GM12891 (cell line): ENCODE measurements around the gene MYO9A.

ENCODE experiments used
- DNase-seq: peaks from one replicate; pipeline ENCODE4 v3.0.0; 2011; ENCODE audit warnings: low spot score; ENCODE audit not compliant: insufficient read length
- FAIRE-seq: peaks from 2 replicates; lab custom pipeline; 2011; peaks lifted over from hg19 to GRCh38; lab: Jason Lieb, UNC
- PAX5 ChIP-seq: IDR thresholded peaks from 2 replicates; pipeline ENCODE4 v1.6.1; 2011; ENCODE audit warnings: low read length, moderate library complexity, mild to moderate bottlenecking; ENCODE audit not compliant: insufficient read depth, severe bottlenecking
- POLR2A ChIP-seq: IDR thresholded peaks from 2 replicates; pipeline ENCODE4 v1.6.1; 2011; ENCODE audit warnings: low read depth, low read length, control low read depth
- POLR2AphosphoS5 ChIP-seq: IDR thresholded peaks from 2 replicates; pipeline ENCODE4 v1.6.1; 2011; ENCODE audit warnings: low read depth, low read length, control low read depth
- POU2F2 ChIP-seq: IDR thresholded peaks from 2 replicates; pipeline ENCODE4 v1.6.1; 2011; ENCODE audit warnings: low read depth, mild to moderate bottlenecking, control low read depth, low read length, moderate library complexity
- SPI1 ChIP-seq: IDR thresholded peaks from 2 replicates; pipeline ENCODE4 v1.6.1; 2011; ENCODE audit warnings: low read depth, low read length, control low read depth
- TAF1 ChIP-seq: IDR thresholded peaks from 2 replicates; pipeline ENCODE4 v1.6.1; 2011; ENCODE audit warnings: low read depth, low read length, control low read depth

The MYO9A gene

GRCh38 chr15:71957026-71957425, 160.9 kb downstream of the MYO9A start:
- FAIRE-seq, result no peak
- no peak for DNase-seq
- TF ChIP-seq POU2F2, result no peak
- no peak for TF ChIP-seq PAX5
- TF ChIP-seq SPI1, result no peak
- no peak for TF ChIP-seq POLR2A
- TF ChIP-seq TAF1, result no peak
- no peak for TF ChIP-seq POLR2AphosphoS5

DNA sequence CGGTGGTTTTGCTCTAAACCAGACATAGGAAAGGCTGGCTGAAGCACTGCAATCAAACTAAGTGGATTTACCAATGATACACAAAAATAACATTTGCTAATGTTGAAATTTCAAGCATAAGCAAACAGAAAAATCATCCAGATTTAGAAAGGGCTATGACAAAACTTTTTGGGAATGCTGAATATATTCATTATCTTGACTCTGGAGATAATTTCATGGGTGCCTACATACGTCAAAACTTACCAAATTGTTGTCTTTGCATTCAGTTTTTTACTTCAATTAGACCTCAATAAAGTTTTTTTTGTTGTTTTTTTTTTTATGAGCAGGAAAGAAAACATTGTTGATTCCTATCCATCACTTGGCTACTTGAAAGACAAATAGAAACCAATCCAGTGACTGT, 166.8 kb downstream of the MYO9A start:
- FAIRE-seq, result no peak
- DNase-seq, result no peak
- no peak for TF ChIP-seq POLR2A
- TF ChIP-seq TAF1, result no peak
- no peak for TF ChIP-seq POU2F2
- no peak for TF ChIP-seq PAX5
- no peak for TF ChIP-seq SPI1
- TF ChIP-seq POLR2AphosphoS5, result no peak

DNA sequence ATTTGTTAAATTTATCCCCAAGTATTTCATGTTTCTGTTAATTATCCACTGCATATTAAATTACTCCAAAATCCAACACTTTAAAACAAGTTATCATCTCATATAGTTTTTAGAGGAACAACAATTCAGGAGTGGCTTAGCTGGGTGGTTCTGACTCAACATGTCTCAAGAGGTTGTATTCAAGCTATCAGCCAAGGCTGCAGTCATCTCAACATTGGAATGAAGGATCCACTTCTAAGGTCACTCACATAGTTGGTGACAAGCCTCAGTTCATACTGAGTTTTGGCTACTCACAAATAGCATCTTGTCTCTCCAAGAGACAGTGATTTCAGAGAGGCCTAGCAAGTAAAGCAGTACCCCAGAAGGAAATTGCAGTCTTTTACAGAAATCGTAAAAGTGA, 172.9 kb downstream of the MYO9A start:
- DNase-seq (no peak), FAIRE-seq (peak; percentile 62)
- no peak for TF ChIP-seq PAX5
- TF ChIP-seq POU2F2, result no peak
- TF ChIP-seq POLR2A, result no peak
- no peak for TF ChIP-seq SPI1
- no peak for TF ChIP-seq TAF1
- no peak for TF ChIP-seq POLR2AphosphoS5

- TF ChIP-seq TAF1 (no peak), POU2F2 (no peak), SPI1 (no peak), POLR2A (no peak), POLR2AphosphoS5 (no peak), PAX5 (no peak)
- FAIRE-seq (no peak), DNase-seq (no peak)
Measured at GRCh38 chr15:71943806-71944205, 174.1 kb downstream of the MYO9A start.

DNA sequence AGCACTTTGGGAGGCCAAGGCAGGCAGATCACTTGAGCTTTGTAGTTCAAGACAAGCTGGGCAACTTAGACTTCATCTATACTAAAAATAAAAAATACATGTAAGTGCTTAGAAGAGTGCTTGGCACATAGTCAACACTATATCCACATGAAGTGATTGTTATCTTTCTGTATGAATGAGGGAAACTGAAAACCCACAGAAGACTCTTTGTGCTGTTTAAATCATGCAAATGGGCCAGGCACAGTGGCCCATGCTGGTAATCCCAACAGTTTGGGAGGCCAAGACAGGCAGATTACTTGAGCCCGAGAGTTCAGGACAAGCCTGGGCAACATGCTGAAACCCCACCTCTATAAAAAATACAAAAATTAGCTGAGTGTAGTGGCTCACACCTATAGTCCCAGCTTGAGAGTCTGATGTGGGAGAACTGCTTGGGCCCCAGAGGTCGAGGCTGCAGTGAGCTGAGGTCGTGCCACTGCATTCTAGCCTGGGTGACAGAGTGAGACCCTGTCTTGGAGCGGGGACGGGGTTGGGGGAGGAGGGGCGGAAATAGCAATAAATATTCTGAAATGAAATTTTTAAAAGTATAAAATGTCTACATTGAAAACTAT, 177.9 kb downstream of the MYO9A start:
- DNase-seq (no peak), FAIRE-seq (no peak)
- TF ChIP-seq POU2F2 (peak; percentile 38; the same call in 1 of the 2 replicates), PAX5 (no peak)

DNA sequence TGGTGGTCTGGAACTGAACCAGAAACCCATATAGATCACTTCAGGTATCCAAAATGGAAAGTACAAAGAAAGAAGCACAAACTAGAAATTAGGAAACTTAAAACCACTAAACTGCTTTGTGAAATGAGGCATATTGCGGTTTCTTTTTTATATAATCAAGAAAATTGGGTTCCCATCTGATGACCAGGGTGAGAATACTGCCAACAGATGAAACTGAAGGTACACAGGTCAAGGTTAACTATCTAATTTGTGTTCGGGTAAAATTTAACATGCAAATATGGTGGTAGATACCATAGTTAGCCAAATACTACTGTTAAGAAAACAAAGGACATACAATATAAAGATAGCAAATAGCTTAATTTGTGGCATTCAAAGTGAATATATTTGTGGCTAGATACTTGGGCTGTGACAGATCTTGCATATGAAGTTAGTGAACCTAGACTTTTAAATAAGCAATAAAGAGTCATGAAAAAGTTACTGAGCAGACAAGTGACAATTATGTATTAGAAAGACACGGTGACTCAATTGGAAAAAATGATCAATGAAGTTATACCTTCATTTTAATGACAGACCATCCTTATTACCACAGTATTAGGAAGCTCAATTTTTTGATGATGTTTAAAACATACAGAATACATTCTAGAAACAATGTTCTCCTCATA, 180.2 kb downstream of the MYO9A start:
- DNase-seq, result no peak
- no peak for FAIRE-seq
- TF ChIP-seq POU2F2, result no peak
- no peak for TF ChIP-seq PAX5
- TF ChIP-seq SPI1, result no peak
- TF ChIP-seq POLR2AphosphoS5, result no peak
- no peak for TF ChIP-seq TAF1
- no peak for TF ChIP-seq POLR2A

DNA sequence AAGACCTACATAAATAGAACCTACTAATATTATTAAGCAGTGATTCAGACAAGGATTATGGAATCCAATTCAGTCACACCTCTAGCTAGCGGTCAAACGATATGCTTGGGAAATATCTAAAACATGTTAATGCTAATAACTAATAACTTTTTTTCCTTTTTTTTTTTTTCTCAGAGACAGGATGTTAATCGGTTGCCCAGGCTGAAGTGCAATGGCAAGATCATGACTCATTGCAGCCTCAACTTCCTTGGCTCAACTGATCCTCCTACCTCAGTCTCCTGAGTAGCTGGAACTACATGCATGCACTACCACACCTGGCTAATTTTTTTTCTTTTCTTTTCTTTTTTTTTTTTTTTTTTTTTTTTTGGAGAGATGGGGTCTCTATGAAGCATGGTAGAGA, 183.5 kb downstream of the MYO9A start:
- DNase-seq (no peak), FAIRE-seq (no peak)
- TF ChIP-seq TAF1 (no peak), POLR2AphosphoS5 (no peak), PAX5 (no peak), POLR2A (no peak), SPI1 (no peak), POU2F2 (no peak)

DNA sequence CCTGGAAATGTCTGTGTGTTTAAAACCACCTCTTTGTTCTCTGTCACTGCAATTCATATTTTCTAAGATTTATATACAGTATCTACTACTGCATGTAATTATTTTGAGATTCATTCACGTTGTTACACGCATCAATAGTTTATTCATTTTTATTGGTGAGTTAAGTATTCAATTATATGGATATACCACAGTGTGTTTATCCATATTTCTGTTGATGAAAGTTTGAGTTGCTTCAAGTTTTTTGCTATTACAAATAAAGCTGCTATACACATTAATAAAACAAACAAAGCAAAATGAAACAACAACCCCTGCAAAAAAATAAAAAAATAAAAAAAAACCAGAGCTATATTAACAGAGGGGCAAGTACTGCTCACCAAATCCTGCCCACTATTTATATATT, 185.3 kb downstream of the MYO9A start:
- TF ChIP-seq TAF1, result no peak
- TF ChIP-seq POU2F2, result no peak
- no peak for TF ChIP-seq PAX5
- TF ChIP-seq POLR2A, result no peak
- no peak for TF ChIP-seq SPI1
- FAIRE-seq (no peak), DNase-seq (no peak)

GRCh38 chr15:71931261-71931660, 186.7 kb downstream of the MYO9A start:
- DNase-seq, result no peak
- FAIRE-seq, result no peak
- TF ChIP-seq POLR2AphosphoS5 (no peak), POU2F2 (no peak), SPI1 (no peak), PAX5 (no peak), TAF1 (no peak), POLR2A (no peak)

- no peak for FAIRE-seq
- no peak for DNase-seq
- TF ChIP-seq POLR2AphosphoS5 (no peak), POLR2A (no peak), PAX5 (no peak), SPI1 (no peak), POU2F2 (no peak), TAF1 (no peak)
Measured at GRCh38 chr15:71925145-71925544, 192.8 kb downstream of the MYO9A start.
